NCI-H524 (cell line): ENCODE data around the gene ATP11A.

ENCODE experiments used
- DNase-seq, 2 experiments: peaks; one replicate each; lab custom pipeline; 2025; lab: John Stamatoyannopoulos, UW

ATP11A gene

GRCh38 chr13:112743451-112744167, 53.8 kb downstream of the ATP11A start:
- DNase-seq, result no peak

- DNase-seq, result no peak
Measured at GRCh38 chr13:112744168-112745021, 54.6 kb downstream of the ATP11A start.

GRCh38 chr13:112746044-112746443, 56.2 kb downstream of the ATP11A start:
- DNase-seq, result no peak

- DNase-seq, result no peak
Measured at GRCh38 chr13:112747256-112747655, 57.4 kb downstream of the ATP11A start.

GRCh38 chr13:112748947-112749735, 59.3 kb downstream of the ATP11A start:
- DNase-seq, result no peak

- no peak for DNase-seq
Measured at GRCh38 chr13:112750570-112750969, 60.7 kb downstream of the ATP11A start.

GRCh38 chr13:112751617-112752016, 61.8 kb downstream of the ATP11A start:
- no peak for DNase-seq

GRCh38 chr13:112752211-112752610, 62.4 kb downstream of the ATP11A start:
- DNase-seq, result no peak

- no peak for DNase-seq
Measured at GRCh38 chr13:112752711-112753541, 63.1 kb downstream of the ATP11A start.

- DNase-seq, result no peak
Measured at GRCh38 chr13:112753833-112754232, 64.0 kb downstream of the ATP11A start.

- no peak for DNase-seq
Measured at GRCh38 chr13:112754281-112755025, 64.6 kb downstream of the ATP11A start.

GRCh38 chr13:112755331-112755730, 65.5 kb downstream of the ATP11A start:
- DNase-seq, result no peak

- no peak for DNase-seq
Measured at GRCh38 chr13:112756081-112756480, 66.2 kb downstream of the ATP11A start.

- DNase-seq, result no peak
Measured at GRCh38 chr13:112756511-112756966, 66.7 kb downstream of the ATP11A start.

GRCh38 chr13:112756967-112757758, 67.3 kb downstream of the ATP11A start:
- no peak for DNase-seq

GRCh38 chr13:112757759-112758086, 67.9 kb downstream of the ATP11A start:
- DNase-seq, result no peak

GRCh38 chr13:112759053-112759452, 69.2 kb downstream of the ATP11A start:
- no peak for DNase-seq

- no peak for DNase-seq
Measured at GRCh38 chr13:112759827-112760226, 70.0 kb downstream of the ATP11A start.

GRCh38 chr13:112760435-112760834, 70.6 kb downstream of the ATP11A start:
- DNase-seq, result no peak

- DNase-seq, result no peak
Measured at GRCh38 chr13:112760931-112761330, 71.1 kb downstream of the ATP11A start.
